Mammary epithelial cell (primary cell): Measurements from ENCODE around the gene PIKFYVE.

ENCODE experiments used
- CTCF ChIP-seq, 2 donors: IDR thresholded peaks in 1 of 2; conservative IDR thresholded peaks in 1 of 2; 2 replicates each; pipeline ENCODE4 v1.5.1; 2011 to 2012; ENCODE audit warnings: inconsistent platforms in 2 of 2, low read length in 2 of 2, mild to moderate bottlenecking in 2 of 2, control low read depth in 1 of 2, low read depth in 1 of 2; ENCODE audit not compliant: insufficient read depth in 1 of 2; ENCODE audit errors: extremely low read depth in 1 of 2
- EZH2 ChIP-seq: IDR thresholded peaks from 2 replicates; pipeline ENCODE4 v1.6.1; 2012; ENCODE audit warnings: low read length, inconsistent platforms, borderline replicate concordance

GRCh38 chr2:208296610-208297009 lies 30.6 kb downstream of the PIKFYVE start:
- no peak for TF ChIP-seq CTCF (conservative IDR thresholded peaks at IDR 0.05 in 1 of 2, IDR thresholded peaks at IDR 0.05 in 1 of 2; ENCODE audit: extremely low read depth in 1 of 2, insufficient read depth in 1 of 2, low read depth in 1 of 2, low read length in 2 of 2)
- no peak for TF ChIP-seq EZH2
